GM10248 (cell line): ENCODE data around the gene IGFN1.

ENCODE experiments used
- CTCF ChIA-PET: fragments of 300-600 bp; sonication (Branson Sonifier 250); formaldehyde crosslinking; extraction: SDS; loops from one replicate; lab custom pipeline; 2021; ENCODE audit warnings: antibody characterized with exemption; lab: Yijun Ruan, JAX
- POLR2A ChIA-PET: fragments of 350-650 bp; sonication (Branson Sonifier 250); formaldehyde crosslinking; extraction: SDS; loops from one replicate; lab custom pipeline; 2020; ENCODE audit warnings: antibody characterized with exemption; lab: Yijun Ruan, JAX
- DNase-seq: peaks from one replicate; pipeline ENCODE4 v3.0.0; 2012; ENCODE audit errors: extremely low spot score
- CTCF ChIP-seq: IDR thresholded peaks from 2 replicates; pipeline ENCODE4 v1.5.1; 2012; ENCODE audit warnings: mild to moderate bottlenecking, low read depth; ENCODE audit errors: extremely low read depth, missing control alignments, control extremely low read depth

Gene IGFN1

GRCh38 chr1:201213926-201214325 is 23.3 kb downstream of the IGFN1 start:
- CTCF ChIA-PET, result interaction anchor here (1.1 to 1.6 kb wide), 3 partner anchors 9 to 55 kb away, joined by 3 to 6 read pairs (median 5); no protein-coding TSS in a partner anchor
- POLR2A ChIA-PET, result no interaction called here
- TF ChIP-seq CTCF, result no peak
- DNase-seq, result no peak

GRCh38 chr1:201214461-201214860 is 23.8 kb downstream of the IGFN1 start:
- POLR2A ChIA-PET, result no interaction called here
- DNase-seq, result no peak

DNA sequence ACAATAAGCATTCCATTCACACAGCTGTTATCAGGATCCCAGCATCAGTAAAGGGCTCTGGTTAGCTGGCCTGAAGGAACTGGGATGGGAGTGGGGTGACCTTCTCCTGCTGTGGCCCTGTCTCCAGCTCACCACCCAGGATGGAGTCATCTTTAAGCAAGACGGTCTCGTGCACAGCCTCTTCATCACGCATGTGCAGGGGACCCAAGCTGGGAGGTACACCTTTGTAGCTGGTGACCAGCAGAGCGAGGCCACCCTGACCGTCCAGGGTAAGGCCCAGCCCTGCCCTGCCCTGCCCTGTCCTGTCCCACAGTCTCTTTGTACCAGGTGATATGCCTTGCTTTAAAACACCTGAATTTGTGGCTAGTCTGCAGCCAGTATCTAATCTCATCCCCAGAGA is 24.3 kb downstream of the IGFN1 start:
- POLR2A ChIA-PET, result no interaction called here
- no peak for DNase-seq
- no peak for TF ChIP-seq CTCF
- CTCF ChIA-PET, result interaction anchor here (1.1 to 1.6 kb wide), 3 partner anchors 8 to 243 kb away, joined by 3 to 5 read pairs (median 3); no protein-coding TSS in a partner anchor

More at GRCh38 chr1:201214461-201214860, 23.8 kb downstream of the IGFN1 start:
- CTCF ChIA-PET, result interaction anchor here (1.1 to 1.6 kb wide), 3 partner anchors 8 to 243 kb away, joined by 3 to 5 read pairs (median 3); no protein-coding TSS in a partner anchor
- TF ChIP-seq CTCF, result no peak

GRCh38 chr1:201215531-201216357 is 25.1 kb downstream of the IGFN1 start:
- ChIA-PET POLR2A (no interaction called here), CTCF (interaction anchor here (1.1 to 1.6 kb wide), 3 partner anchors 7 to 244 kb away, joined by 3 to 5 read pairs (median 3); no protein-coding TSS in a partner anchor)
- TF ChIP-seq CTCF, result no peak
- no peak for DNase-seq

DNA sequence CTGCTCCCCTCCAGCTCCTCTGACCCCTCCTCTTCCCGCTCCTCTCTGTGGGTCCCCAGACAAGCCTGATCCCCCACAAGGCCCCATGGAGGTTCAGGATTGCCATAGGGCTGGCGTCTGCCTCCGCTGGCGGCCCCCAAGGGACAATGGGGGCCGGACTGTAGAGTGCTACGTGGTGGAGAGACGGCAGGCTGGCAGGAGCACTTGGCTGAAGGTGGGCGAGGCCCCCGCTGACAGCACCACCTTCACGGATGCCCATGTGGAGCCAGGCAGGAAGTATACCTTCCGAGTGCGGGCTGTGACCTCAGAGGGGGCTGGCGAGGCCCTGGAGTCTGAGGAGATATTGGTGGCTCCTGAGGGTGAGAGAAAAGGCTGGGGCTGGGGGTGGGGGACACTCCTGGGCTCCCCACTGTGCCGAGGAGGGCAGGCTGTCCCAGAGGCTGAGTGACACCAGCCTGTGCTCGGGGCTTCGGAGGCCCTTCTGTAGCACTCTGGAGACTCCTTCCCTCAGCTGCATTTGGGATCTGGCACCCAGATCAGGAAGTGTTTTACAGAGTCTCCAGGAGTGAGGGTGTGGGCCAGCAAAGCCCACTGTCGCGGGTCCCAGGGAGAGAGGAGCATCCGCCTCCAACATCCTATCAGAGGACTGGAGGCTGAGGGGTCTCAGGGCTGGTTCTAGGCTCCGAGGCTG is 25.9 kb downstream of the IGFN1 start:
- ChIA-PET POLR2A (no interaction called here), CTCF (no interaction called here)
- DNase-seq, result no peak
- no peak for TF ChIP-seq CTCF

DNA sequence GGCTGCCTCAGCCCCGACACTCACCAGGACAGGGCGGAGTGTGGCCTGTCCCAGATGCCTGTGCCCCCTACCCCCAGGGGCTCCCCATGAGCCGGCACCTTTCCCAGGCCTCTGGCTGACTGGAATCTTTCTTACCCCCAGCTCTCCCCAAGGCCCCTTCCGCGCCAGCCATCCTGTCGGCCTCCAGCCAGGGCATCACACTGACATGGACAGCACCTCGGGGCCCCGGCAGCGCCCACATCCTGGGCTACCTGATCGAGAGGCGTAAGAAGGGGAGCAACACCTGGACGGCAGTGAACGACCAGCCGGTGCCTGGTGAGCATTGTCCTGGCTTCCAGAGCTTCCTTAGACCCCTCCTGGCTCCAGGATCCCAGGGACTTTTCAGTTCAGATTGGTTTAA is 26.5 kb downstream of the IGFN1 start:
- POLR2A ChIA-PET, result no interaction called here
- no peak for TF ChIP-seq CTCF
- no peak for DNase-seq
- CTCF ChIA-PET, result no interaction called here
